HL-60 (cell line): ENCODE measurements around the gene TTC27.

Experiments
- DNase-seq, 2 experiments: peaks; one replicate each; pipeline ENCODE4 v3.0.0-alpha.2; 2010 to 2020; ENCODE audit warnings: low read depth in 1 of 2, low spot score in 1 of 2
- H3K27ac ChIP-seq: fragments of 250-450 bp; sonication (Bioruptor Pico); replicated peaks from 2 replicates; pipeline ENCODE4 v1.5.1; 2020; ENCODE audit warnings: mild to moderate bottlenecking, moderate library complexity
- H3K27me3 ChIP-seq: fragments of 250-450 bp; sonication (Bioruptor Pico); 2 replicates; pipeline ENCODE4 v1.5.1; 2021; ENCODE audit warnings: mild to moderate bottlenecking, moderate library complexity; ENCODE audit not compliant: insufficient read depth, poor library complexity, severe bottlenecking
- H3K4me3 ChIP-seq: replicated peaks from 2 replicates; pipeline ENCODE4 v1.5.1; 2011; ENCODE audit warnings: mild to moderate bottlenecking, control low read depth, low read length; ENCODE audit not compliant: insufficient read depth
- GABPA ChIP-seq: IDR thresholded peaks from 2 replicates; pipeline ENCODE4 v1.6.1; 2012; ENCODE audit warnings: low read depth
- POLR2AphosphoS5 ChIP-seq: IDR thresholded peaks from 2 replicates; pipeline ENCODE4 v1.6.1; 2012; ENCODE audit warnings: low read depth
- SPI1 ChIP-seq: IDR thresholded peaks from 2 replicates; pipeline ENCODE4 v1.6.1; 2012; ENCODE audit warnings: low read depth, mild to moderate bottlenecking, borderline replicate concordance
- TF ChIP-seq, protein P1 (sequence below): IDR thresholded peaks from one replicate; pipeline ENCODE4 v1.5.1; 2011; ENCODE audit warnings: low read length, control low read depth, inconsistent platforms; ENCODE audit not compliant: insufficient read depth
- TF ChIP-seq, protein P2 (sequence below): IDR thresholded peaks from 2 replicates; pipeline ENCODE4 v1.6.1; 2012; ENCODE audit warnings: low read depth; ENCODE audit not compliant: insufficient replicate concordance

The TTC27 gene

DNA sequence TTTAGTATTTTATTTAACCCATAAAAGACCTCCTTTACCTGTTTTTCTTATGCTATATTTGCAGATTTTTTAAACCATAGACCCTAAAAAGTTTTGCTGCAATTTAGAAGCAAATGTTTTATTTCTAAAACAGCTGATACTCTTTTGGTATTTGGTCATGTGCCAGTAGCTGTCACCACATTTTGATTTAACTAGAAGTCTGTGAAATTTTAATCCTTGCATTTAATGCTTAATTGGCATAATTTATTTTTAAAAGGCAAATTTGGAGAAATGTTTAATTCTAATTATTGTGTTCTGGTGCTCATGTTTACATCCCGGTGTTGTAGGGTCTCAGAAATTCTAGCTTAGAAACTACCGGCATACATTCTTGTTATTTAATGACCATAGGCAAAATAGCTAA, 111.8 kb downstream of the TTC27 start:
- no peak overlapping the region for H3K4me3 ChIP-seq
- no peaks in the 10 kb centered on the region for H3K27me3 ChIP-seq
- no peak for DNase-seq
- no peak overlapping the region for H3K27ac ChIP-seq
- no peak for TF ChIP-seq POLR2AphosphoS5
- no peak for TF ChIP-seq GABPA
- TF ChIP-seq, protein P1, sequence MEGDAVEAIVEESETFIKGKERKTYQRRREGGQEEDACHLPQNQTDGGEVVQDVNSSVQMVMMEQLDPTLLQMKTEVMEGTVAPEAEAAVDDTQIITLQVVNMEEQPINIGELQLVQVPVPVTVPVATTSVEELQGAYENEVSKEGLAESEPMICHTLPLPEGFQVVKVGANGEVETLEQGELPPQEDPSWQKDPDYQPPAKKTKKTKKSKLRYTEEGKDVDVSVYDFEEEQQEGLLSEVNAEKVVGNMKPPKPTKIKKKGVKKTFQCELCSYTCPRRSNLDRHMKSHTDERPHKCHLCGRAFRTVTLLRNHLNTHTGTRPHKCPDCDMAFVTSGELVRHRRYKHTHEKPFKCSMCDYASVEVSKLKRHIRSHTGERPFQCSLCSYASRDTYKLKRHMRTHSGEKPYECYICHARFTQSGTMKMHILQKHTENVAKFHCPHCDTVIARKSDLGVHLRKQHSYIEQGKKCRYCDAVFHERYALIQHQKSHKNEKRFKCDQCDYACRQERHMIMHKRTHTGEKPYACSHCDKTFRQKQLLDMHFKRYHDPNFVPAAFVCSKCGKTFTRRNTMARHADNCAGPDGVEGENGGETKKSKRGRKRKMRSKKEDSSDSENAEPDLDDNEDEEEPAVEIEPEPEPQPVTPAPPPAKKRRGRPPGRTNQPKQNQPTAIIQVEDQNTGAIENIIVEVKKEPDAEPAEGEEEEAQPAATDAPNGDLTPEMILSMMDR, result no peak
- TF ChIP-seq, protein P2, sequence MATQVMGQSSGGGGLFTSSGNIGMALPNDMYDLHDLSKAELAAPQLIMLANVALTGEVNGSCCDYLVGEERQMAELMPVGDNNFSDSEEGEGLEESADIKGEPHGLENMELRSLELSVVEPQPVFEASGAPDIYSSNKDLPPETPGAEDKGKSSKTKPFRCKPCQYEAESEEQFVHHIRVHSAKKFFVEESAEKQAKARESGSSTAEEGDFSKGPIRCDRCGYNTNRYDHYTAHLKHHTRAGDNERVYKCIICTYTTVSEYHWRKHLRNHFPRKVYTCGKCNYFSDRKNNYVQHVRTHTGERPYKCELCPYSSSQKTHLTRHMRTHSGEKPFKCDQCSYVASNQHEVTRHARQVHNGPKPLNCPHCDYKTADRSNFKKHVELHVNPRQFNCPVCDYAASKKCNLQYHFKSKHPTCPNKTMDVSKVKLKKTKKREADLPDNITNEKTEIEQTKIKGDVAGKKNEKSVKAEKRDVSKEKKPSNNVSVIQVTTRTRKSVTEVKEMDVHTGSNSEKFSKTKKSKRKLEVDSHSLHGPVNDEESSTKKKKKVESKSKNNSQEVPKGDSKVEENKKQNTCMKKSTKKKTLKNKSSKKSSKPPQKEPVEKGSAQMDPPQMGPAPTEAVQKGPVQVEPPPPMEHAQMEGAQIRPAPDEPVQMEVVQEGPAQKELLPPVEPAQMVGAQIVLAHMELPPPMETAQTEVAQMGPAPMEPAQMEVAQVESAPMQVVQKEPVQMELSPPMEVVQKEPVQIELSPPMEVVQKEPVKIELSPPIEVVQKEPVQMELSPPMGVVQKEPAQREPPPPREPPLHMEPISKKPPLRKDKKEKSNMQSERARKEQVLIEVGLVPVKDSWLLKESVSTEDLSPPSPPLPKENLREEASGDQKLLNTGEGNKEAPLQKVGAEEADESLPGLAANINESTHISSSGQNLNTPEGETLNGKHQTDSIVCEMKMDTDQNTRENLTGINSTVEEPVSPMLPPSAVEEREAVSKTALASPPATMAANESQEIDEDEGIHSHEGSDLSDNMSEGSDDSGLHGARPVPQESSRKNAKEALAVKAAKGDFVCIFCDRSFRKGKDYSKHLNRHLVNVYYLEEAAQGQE, result no peak
- TF ChIP-seq SPI1, result no peak

DNA sequence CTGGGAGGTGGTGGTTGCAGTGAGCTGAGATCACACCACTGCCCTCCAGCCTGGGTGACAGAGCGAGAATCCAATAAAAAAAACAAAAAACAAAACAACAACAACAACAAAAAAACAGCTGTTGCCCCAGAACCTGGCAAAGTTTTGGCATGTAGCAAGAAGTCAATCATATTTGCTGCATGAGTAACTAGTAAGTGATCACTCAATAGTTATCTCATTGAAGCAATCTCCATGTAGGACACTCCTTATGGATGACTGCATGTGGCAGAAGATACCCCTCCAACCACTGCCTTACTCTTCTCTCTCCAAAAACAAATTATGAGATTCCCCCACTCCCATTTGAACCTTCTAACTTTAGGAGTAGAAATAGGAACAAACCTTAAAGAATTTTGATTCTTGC, 113.7 kb downstream of the TTC27 start:
- DNase-seq, result no peak
- Histone ChIP-seq H3K27me3 (no peaks in the 10 kb centered on the region), H3K4me3 (no peak overlapping the region), H3K27ac (no peak overlapping the region)
- TF ChIP-seq GABPA, result no peak
- no peak for TF ChIP-seq SPI1
- no peak for TF ChIP-seq POLR2AphosphoS5
- TF ChIP-seq, protein P2, result no peak
- TF ChIP-seq, protein P1, result no peak

DNA sequence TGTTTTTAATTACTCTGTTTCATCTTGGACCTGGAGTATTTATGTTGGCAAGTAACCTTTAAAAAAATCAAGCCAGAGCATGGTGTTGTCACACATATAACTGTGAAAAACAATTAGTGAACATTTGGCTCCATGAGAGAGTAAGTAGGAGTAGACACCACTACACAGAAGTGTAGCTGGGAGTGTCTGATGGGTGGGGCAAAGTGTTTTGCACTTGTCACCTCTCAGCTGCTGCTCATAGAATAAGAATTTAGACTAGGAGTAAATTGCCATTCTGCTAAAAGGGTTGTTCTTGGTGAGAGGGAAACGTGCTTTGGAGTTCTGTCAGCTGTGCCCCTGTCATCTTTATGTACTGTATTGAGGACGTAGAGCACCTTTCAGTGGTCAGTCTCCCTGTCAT, 114.5 kb downstream of the TTC27 start:
- Histone ChIP-seq H3K27me3 (no peaks in the 10 kb centered on the region), H3K27ac (no peak overlapping the region), H3K4me3 (no peak overlapping the region)
- no peak for DNase-seq
- TF ChIP-seq, protein P2, result no peak
- TF ChIP-seq SPI1 (no peak), POLR2AphosphoS5 (no peak), GABPA (no peak)
- TF ChIP-seq, protein P1, result no peak
